ENCODE measurements around the gene HILPDA.

The HILPDA gene

DNA sequence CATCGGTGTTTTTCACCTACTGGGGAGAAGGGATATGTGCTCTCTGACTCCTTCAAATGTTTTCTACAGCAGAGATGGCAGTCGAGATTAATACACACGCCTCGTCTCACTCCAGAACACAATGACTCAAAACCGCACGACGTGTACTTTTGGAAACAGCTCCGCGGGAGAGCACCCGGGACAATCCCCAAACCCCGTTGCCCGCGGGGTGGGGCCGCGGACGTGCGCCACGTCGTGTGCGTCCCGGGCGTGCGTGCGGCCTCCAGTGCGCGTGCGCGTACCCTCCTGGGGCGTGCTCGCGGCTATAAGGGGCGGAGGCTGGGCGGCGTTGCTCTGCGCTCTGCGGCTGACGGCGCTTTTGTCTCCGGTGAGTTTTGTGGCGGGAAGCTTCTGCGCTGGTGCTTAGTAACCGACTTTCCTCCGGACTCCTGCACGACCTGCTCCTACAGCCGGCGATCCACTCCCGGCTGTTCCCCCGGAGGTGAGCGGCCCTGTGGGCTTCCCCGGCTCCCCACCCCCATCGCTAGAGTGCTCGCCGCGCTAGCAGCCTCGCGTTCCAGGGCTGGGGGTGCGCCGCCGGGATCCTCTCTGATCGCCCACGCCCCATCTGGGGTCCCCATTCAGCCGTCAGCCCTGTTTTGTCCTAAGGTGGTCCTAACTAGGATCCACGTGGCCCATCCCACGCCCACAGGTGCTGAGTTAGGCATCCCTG is at the start of gene HILPDA:
TSS of gene HILPDA (plus strand) at position 336 of the 712 bp plus-strand sequence. CDS start 1,391 bp downstream, outside the sequence.
- Histone ChIP-seq H3K4me3 (peak within 1 kb of the TSS; percentile 62 to 94 (median 85)), H3K27ac (peak within 1 kb of the TSS; percentile 57 to 92 (median 86))

DNA sequence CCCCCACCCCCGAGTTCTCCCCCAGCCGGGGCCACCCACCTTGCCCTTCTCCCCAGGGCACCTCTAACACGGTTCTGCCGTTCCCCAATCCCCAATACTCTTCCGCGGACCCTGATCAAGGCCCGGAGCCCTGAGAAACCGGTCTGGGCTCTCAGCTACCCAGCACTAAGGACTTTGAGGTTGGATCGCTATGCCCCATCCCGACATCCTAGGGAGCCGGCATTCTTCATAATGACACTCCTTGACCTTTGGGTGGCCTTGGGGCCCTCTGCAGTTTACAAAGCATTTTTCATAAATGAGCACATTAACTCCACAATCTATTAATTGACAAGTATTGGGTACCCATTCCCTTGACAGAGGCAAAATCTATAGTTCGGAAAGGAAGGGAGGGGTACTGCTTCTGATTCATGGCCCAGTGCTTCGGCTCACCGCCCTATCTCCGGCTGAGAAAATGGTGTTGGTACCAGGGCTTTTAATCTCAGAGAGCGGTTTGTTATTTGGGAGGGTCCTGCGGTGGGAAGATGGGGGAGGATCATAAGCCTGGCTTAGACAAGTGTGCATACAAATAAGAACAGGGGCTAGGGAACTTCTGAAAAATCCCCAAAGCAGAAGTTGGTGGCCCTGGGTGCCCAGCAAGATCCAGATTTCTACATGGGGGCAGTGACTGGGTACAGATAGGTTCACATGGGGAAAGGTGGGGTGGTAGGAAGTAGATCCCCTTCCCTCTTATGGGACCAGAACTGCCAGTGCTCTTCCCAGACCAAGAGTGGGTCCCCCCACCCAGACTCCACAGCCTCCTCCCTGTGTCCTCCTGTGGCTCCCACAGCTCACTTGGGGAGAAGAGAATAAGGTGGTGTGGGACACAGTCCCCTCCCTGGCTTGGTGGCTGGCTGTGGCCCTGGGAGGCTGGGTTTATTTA is 49.1 kb upstream of the HILPDA start:
- H3K4me3 ChIP-seq: peak overlapping the region; percentile 56 to 86 (median 71)
- peak overlapping the region in 10 of 21 experiments; percentile 14 to 85 (median 52) for H3K27ac ChIP-seq

GRCh38 chr7:128407233-128407589 is 48.5 kb upstream of the HILPDA start:
- H3K27ac ChIP-seq: peak overlapping the region in 12 of 21 experiments; percentile 16 to 89 (median 50)
- no peak overlapping the region for H3K4me3 ChIP-seq

DNA sequence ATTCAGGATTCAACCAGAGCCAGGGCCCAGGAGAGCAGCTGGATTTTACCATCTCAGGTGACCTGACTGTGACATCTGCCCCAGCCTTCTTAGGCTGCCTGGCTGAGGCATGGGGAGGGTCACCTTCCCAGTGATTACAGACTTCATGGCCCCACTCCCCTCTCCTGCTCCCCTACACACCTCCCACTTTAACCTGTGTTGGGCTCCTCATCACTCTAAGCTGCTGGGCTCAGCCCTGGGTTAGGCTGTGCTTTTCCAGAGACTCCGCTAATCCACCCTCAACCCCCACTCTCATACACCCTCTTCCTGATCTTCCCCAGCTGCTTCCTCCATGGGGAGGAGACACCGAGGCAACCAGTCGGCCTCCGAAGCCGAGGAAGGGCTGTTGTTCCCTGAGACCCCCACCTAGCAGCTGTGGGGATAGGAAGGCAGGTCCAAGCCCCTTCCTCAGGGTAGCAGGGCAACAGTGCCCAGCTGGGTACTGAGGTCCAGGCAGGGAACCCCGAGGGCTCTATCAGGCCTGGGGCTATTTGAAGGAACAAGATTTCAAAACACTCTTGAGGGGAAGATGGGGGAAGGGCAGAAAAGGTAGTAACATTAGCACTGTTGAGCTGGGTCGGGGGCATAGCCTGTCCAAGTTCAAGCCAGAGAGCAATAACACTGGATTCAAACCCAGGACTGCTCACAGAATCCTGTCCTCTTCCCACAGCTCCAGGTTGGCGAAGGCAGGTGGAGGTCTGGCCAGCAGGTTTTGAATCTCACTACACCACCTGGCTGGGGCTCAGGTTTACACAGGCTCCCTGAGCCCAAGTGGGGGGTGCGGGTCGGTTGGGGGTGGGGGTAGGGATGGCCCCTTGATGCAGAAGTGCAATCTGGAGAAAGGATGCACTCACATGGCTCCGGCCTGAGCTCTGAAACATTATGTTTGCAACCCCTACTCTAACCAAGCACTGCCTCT is 47.6 kb upstream of the HILPDA start:
- H3K4me3 ChIP-seq: peak overlapping the region in 3 of 7 experiments; percentile 55 to 72 (median 66)

DNA sequence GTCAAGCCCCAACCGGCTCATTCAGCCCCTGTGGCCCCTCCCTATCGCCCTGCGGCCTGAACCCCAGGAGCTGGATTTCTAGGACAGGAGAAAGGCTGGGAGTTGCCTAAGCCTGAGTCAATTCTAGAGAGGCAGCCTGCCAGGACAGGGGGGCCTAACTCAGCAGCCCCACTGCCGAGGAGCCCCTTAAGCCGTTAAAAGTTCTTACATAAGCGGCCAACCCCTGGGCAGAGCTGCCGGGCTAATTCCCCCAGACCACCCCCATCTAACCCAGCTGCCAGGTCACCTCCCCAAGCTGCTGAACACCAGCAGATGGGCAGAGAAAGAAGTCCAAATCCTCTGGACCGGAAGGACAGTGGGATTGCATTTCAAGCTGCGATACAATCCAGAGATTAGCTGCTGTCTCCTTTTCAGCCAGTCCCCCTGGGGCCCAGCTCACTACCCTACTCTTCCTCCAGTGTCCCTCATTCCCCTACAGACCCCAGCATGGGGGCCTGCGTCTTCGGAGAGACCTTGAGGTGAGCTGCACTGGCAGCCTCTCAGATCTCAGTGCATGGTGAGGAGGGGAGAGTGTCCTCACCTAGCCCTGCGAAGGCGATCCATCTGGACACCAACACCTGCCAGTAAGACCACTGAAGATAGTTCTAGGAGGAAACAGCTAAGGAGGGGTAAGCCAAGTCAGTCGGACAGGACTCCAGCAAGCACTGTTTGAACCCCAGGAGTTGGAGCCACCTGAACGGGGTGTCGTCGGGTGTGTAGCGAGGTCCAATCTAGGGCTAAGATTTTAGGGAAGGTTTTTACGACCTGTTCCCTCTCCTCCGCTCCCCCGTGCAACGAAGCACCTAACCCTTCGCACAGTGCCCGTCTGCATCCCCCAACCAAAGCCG is 46.7 kb upstream of the HILPDA start:
- peak overlapping the region; percentile 18 to 89 (median 80) for H3K27ac ChIP-seq
- peak overlapping the region; percentile 52 to 76 (median 63) for H3K4me3 ChIP-seq

More for the DNA sequence above, 47.6 kb upstream of the HILPDA start:
- H3K27ac ChIP-seq: peak overlapping the region in 18 of 21 experiments; percentile 16 to 89 (median 80)

GRCh38 chr7:128409596-128410450 is 45.9 kb upstream of the HILPDA start, which contains the start of gene IMPDH1:
TSS of gene IMPDH1 (minus strand) at chr7:128409982. CDS start at chr7:128409901, 81 bp downstream.
- peak within 1 kb of the TSS; percentile 52 to 76 (median 63) for H3K4me3 ChIP-seq

GRCh38 chr7:128410451-128410753 is 45.3 kb upstream of the HILPDA start:
- Histone ChIP-seq H3K4me3 (peak overlapping the region; percentile 52 to 76 (median 63)), H3K27ac (peak overlapping the region in 20 of 21 experiments; percentile 64 to 89 (median 80))

More at GRCh38 chr7:128409596-128410450, 45.9 kb upstream of the HILPDA start, which contains the start of gene IMPDH1:
- H3K27ac ChIP-seq: peak within 1 kb of the TSS; percentile 50 to 89 (median 80)

DNA sequence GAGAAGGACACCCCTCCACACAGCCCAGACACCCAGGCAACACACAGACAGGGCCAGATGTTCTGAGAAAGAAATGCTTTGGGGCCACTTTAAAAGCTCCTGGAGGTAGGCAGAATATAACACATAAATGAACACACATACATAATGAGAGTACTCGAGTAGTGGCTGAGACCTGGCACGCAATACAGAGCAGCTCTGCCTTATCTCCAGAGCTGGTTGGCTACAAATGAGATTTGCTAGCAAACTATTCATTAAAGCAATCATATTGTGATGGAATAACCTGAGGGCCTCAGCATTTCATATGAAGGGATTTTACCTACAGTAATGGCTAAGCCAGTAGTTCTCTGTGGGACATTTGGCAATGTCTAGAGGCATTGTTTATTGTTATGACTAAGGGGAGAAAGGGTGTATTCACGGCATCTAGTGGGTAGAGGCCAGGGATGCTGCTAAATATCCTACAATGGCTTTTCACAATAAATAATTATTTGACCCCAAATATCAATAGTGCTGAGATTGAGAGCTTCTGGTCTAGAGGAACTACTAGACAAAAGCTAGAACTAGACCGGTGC is 40.4 kb upstream of the HILPDA start:
- Histone ChIP-seq H3K27ac (no peak overlapping the region), H3K4me3 (no peak overlapping the region)

- Histone ChIP-seq H3K4me3 (no peak overlapping the region), H3K27ac (peak overlapping the region in 3 of 21 experiments; percentile 3 to 47 (median 22))
Measured at GRCh38 chr7:128417071-128417470, 38.6 kb upstream of the HILPDA start.

DNA sequence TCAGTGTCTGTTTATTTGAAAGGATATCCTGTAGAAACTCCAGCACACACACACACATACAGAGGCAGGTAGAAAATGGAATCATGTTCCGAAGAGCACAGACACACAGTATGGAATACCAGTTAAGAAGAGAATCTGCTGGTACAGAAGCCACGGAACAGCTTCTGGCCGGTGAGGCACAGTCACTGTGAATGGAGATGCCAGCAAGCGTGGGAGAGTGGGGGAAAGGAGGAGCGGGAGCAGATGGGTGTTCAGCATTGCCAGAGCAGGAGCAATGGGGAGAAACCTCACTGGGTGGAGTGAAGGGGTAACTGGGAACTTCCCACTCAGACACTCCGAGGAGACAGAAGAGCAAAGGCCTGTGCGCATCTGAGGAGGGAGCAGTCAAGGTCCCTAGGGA is 36.4 kb upstream of the HILPDA start:
- no peak overlapping the region for H3K27ac ChIP-seq
- H3K4me3 ChIP-seq: no peak overlapping the region

GRCh38 chr7:128420773-128421172 is 34.9 kb upstream of the HILPDA start:
- Histone ChIP-seq H3K4me3 (no peak overlapping the region), H3K27ac (no peak overlapping the region)

- Histone ChIP-seq H3K27ac (no peak overlapping the region), H3K4me3 (no peak overlapping the region)
Measured at GRCh38 chr7:128421384-128421783, 34.3 kb upstream of the HILPDA start.

- Histone ChIP-seq H3K27ac (no peak overlapping the region), H3K4me3 (no peak overlapping the region)
Measured at GRCh38 chr7:128422037-128422436, 33.6 kb upstream of the HILPDA start.

GRCh38 chr7:128422842-128423241 is 32.8 kb upstream of the HILPDA start:
- H3K27ac ChIP-seq: no peak overlapping the region

GRCh38 chr7:128424686-128425275 is 30.9 kb upstream of the HILPDA start:
- Histone ChIP-seq H3K27ac (no peak overlapping the region), H3K4me3 (no peak overlapping the region)

More at GRCh38 chr7:128422842-128423241, 32.8 kb upstream of the HILPDA start:
- no peak overlapping the region for H3K4me3 ChIP-seq

DNA sequence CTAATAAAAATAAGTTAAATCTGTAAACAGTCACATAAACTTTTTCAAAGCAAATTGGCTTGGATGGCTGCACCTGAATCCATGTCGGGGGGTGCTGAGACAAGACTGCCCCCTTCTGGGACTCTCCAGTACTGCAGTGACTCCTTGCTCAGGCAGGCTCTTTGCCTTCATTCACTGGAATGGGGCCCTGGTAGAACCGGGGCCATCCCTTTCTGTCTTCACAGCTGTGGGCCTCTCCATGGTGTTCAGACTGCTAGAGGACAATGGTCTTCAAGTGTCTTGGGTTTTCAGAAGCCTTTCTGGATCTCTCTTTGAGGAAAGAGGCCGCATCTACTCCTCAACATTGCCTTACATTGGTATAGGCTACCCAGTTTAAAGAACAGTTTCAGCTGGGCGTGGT is 29.8 kb upstream of the HILPDA start:
- Histone ChIP-seq H3K4me3 (no peak overlapping the region), H3K27ac (no peak overlapping the region)

Measured in skin epidermis (tissue), 12 donors.